HepG2 (cell line): ENCODE measurements around the gene MYO7A.

Source experiments
- ERF ChIP-seq: IDR thresholded peaks from 2 replicates; pipeline ENCODE4 v1.6.1; 2018; ENCODE audit warnings: missing biosample characterization, missing genetic modification reagents
- MBNL3 ChIP-seq: fragments of 250-450 bp; sonication (Bioruptor Pico); conservative IDR thresholded peaks from 2 replicates; pipeline ENCODE4 v1.8.0; 2022; ENCODE audit warnings: mild to moderate bottlenecking, inconsistent platforms
- MXD3 ChIP-seq: IDR thresholded peaks from 2 replicates; pipeline ENCODE4 v1.6.1; 2016; ENCODE audit warnings: mild to moderate bottlenecking, missing biosample characterization, missing genetic modification reagents
- ZSCAN29 ChIP-seq: sonication (generic); formaldehyde crosslinking; conservative IDR thresholded peaks from 2 replicates; pipeline ENCODE4 v1.4.0; 2020; ENCODE audit warnings: mild to moderate bottlenecking, missing genetic modification reagents

- TF ChIP-seq MBNL3 (no peak), ERF (CRISPR knock-in tag) (no peak), MXD3 (no peak), ZSCAN29 (CRISPR knock-in tag) (no peak)
Measured at GRCh38 chr11:77114089-77114463, 14.0 kb upstream of the MYO7A start.
